HEK293 (cell line): Measurements from ENCODE around the gene TUBGCP6.

ENCODE experiments used
- GLI4 ChIP-seq: fragments of 450-650 bp; formaldehyde crosslinking; IDR thresholded peaks from 2 replicates; pipeline ENCODE4 v1.5.1; 2016; ENCODE audit warnings: missing biosample characterization, missing genetic modification characterization
- REST ChIP-seq: fragments of 450-650 bp; formaldehyde crosslinking; IDR thresholded peaks from 2 replicates; pipeline ENCODE4 v1.5.1; 2016; ENCODE audit warnings: missing biosample characterization, missing genetic modification characterization
- SP7 ChIP-seq: fragments of 450-650 bp; formaldehyde crosslinking; IDR thresholded peaks from 2 replicates; pipeline ENCODE4 v1.5.1; 2016; ENCODE audit warnings: missing biosample characterization, missing genetic modification characterization
- ZBTB7A ChIP-seq: fragments of 450-650 bp; formaldehyde crosslinking; IDR thresholded peaks from 2 replicates; pipeline ENCODE4 v1.5.1; 2016; ENCODE audit warnings: low read depth, missing biosample characterization, missing genetic modification characterization
- ZNF292 ChIP-seq: fragments of 450-650 bp; formaldehyde crosslinking; IDR thresholded peaks from 2 replicates; pipeline ENCODE4 v1.5.1; 2016; ENCODE audit warnings: low read depth, missing biosample characterization, missing genetic modification characterization, borderline replicate concordance
- ZNF423 ChIP-seq: fragments of 450-650 bp; formaldehyde crosslinking; IDR thresholded peaks from 2 replicates; pipeline ENCODE4 v1.5.1; 2016; ENCODE audit warnings: missing biosample characterization, missing genetic modification characterization
- ZNF670 ChIP-seq: fragments of 450-650 bp; formaldehyde crosslinking; IDR thresholded peaks from 2 replicates; pipeline ENCODE4 v1.5.1; 2016; ENCODE audit warnings: missing biosample characterization, missing genetic modification characterization, low read depth
- ZNF677 ChIP-seq: fragments of 450-650 bp; IDR thresholded peaks from 2 replicates; pipeline ENCODE4 v1.5.0; 2018; ENCODE audit warnings: missing biosample characterization, mild to moderate bottlenecking, missing genetic modification characterization, moderate library complexity
- TF ChIP-seq, protein P1 (sequence below): fragments of 450-650 bp; formaldehyde crosslinking; IDR thresholded peaks from 2 replicates; pipeline ENCODE4 v1.5.1; 2016; ENCODE audit warnings: missing biosample characterization, missing genetic modification characterization
- TF ChIP-seq, protein P2 (sequence below): fragments of 450-650 bp; formaldehyde crosslinking; IDR thresholded peaks from 2 replicates; pipeline ENCODE4 v1.5.1; 2016; ENCODE audit warnings: missing biosample characterization, missing genetic modification characterization, borderline replicate concordance
- TF ChIP-seq, protein P3 (sequence below): fragments of 450-650 bp; formaldehyde crosslinking; IDR thresholded peaks from 2 replicates; pipeline ENCODE4 v1.5.1; 2016; ENCODE audit warnings: missing biosample characterization, missing genetic modification characterization

DNA sequence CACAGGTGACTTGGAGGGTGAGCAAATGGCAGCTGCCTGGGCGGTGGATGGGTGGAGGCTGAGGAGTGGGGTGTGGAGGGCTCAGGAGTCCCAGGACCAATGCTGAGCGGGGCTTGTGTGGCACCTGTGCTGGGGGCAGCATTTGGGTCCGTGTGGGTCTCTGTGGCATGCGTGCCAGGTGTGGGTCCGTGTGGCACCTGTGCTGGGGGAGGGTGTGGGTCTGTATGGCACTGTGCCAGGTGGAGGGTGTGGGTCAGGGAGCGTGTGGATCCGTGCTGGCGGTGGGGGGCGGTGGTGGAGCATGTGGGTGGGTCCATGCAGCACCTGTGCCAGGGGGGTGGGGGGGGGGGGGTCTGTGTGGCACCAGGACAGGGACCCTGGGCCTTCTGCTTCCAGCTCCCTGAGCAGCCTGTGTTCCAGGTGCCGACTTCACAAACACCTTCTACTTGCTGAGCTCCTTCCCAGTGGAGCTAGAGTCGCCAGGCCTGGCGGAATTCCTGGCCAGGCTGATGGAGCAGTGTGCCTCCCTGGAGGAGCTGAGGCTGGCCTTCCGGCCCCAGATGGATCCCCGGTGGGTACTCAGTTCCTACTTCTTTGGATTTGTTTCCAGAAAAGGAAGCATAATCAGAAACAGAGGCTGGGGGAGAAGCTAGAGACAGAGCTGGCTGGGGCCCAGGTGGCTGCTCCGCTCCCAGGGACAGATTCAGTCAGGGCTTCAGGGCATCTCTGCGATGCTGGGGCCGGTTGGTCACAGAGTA is 29.3 kb downstream of the TUBGCP6 start:
- TF ChIP-seq, protein P1, sequence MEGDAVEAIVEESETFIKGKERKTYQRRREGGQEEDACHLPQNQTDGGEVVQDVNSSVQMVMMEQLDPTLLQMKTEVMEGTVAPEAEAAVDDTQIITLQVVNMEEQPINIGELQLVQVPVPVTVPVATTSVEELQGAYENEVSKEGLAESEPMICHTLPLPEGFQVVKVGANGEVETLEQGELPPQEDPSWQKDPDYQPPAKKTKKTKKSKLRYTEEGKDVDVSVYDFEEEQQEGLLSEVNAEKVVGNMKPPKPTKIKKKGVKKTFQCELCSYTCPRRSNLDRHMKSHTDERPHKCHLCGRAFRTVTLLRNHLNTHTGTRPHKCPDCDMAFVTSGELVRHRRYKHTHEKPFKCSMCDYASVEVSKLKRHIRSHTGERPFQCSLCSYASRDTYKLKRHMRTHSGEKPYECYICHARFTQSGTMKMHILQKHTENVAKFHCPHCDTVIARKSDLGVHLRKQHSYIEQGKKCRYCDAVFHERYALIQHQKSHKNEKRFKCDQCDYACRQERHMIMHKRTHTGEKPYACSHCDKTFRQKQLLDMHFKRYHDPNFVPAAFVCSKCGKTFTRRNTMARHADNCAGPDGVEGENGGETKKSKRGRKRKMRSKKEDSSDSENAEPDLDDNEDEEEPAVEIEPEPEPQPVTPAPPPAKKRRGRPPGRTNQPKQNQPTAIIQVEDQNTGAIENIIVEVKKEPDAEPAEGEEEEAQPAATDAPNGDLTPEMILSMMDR (tag by site-specific recombination), result no peak
- TF ChIP-seq ZNF292 (tag by site-specific recombination) (no peak), ZNF423 (tag by site-specific recombination) (no peak), GLI4 (tag by site-specific recombination) (no peak), ZNF677 (no peak), REST (tag by site-specific recombination) (no peak), ZBTB7A (tag by site-specific recombination) (no peak), SP7 (tag by site-specific recombination) (no peak), ZNF670 (no peak)
- TF ChIP-seq, protein P2, sequence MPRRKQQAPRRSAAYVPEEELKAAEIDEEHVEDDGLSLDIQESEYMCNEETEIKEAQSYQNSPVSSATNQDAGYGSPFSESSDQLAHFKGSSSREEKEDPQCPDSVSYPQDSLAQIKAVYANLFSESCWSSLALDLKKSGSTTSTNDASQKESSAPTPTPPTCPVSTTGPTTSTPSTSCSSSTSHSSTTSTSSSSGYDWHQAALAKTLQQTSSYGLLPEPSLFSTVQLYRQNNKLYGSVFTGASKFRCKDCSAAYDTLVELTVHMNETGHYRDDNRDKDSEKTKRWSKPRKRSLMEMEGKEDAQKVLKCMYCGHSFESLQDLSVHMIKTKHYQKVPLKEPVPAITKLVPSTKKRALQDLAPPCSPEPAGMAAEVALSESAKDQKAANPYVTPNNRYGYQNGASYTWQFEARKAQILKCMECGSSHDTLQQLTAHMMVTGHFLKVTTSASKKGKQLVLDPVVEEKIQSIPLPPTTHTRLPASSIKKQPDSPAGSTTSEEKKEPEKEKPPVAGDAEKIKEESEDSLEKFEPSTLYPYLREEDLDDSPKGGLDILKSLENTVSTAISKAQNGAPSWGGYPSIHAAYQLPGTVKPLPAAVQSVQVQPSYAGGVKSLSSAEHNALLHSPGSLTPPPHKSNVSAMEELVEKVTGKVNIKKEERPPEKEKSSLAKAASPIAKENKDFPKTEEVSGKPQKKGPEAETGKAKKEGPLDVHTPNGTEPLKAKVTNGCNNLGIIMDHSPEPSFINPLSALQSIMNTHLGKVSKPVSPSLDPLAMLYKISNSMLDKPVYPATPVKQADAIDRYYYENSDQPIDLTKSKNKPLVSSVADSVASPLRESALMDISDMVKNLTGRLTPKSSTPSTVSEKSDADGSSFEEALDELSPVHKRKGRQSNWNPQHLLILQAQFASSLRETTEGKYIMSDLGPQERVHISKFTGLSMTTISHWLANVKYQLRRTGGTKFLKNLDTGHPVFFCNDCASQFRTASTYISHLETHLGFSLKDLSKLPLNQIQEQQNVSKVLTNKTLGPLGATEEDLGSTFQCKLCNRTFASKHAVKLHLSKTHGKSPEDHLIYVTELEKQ (tag by site-specific recombination), result no peak
- TF ChIP-seq, protein P3, sequence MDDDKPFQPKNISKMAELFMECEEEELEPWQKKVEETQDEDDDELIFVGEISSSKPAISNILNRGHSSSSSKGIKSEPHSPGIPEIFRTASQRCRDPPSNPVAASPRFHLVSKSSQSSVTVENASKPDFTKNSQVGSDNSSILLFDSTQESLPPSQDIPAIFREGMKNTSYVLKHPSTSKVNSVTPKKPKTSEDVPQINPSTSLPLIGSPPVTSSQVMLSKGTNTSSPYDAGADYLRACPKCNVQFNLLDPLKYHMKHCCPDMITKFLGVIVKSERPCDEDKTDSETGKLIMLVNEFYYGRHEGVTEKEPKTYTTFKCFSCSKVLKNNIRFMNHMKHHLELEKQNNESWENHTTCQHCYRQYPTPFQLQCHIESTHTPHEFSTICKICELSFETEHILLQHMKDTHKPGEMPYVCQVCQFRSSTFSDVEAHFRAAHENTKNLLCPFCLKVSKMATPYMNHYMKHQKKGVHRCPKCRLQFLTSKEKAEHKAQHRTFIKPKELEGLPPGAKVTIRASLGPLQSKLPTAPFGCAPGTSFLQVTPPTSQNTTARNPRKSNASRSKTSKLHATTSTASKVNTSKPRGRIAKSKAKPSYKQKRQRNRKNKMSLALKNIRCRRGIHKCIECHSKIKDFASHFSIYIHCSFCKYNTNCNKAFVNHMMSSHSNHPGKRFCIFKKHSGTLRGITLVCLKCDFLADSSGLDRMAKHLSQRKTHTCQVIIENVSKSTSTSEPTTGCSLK (tag by site-specific recombination), result no peak
